ENCODE measurements around the gene CHCHD6.

Gene CHCHD6

GRCh38 chr3:126827121-126827520, 123.1 kb downstream of the CHCHD6 start:
- no peak for DNase-seq (ENCODE audit: low spot score)

GRCh38 chr3:126828306-126828705, 124.3 kb downstream of the CHCHD6 start:
- DNase-seq (ENCODE audit: low spot score), result no peak

DNA sequence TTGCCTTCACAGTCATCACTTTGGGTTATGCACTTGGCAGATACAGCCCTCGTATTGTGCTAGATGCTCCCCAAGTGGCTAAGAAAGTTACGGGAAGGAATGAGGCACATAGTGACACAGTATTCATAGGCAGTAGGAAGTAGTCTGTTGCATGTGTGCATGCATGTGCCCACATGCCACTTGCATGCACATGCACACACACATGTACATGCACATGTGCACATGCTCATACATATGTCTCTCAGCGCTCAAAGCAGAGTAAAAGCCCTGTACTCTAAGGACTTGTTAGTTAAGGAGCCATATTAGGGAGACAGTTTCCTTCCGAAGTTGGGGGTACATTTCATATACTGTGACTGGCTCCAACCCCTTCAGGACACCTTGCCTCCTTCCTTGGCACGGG, 128.9 kb downstream of the CHCHD6 start:
- DNase-seq (ENCODE audit: low spot score), result no peak

GRCh38 chr3:126834596-126835471, 130.8 kb downstream of the CHCHD6 start:
- no peak for DNase-seq (ENCODE audit: low spot score)

DNA sequence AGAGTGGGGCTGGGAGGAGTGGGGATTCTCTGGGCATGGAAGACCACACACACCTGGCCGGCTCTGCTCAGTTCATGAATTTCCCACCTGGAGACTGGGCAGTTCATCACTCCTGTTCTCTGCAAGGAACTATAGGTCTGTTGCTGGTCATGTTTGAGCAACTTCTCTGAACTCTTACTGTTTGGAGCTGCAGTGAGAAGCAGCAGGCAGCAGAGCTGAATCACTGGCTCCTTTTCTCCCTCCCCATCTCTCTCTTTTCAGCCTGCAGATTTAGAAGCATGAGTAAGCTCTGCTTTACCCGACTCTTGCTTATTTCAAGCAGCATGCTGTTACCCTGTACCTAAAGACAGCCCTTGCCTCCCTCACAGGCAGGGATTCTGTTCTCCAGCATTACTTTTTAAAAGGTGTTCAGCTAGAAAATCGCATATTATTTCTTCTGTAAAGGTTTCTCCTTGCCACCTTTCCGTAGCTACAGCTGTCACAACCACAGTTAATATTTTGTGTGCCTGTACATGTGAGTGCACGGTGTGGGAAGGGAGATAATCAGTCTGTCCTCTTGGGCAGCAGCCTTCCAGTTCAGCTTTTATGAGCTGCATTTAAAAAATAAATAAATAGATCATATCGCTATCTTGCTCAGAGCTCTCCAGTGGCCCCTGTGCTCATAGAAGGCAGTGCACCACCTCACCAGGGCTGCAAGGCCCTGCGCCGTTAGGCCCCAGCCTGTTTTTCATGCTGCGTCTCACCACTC, 131.6 kb downstream of the CHCHD6 start:
- no peak for DNase-seq (ENCODE audit: low spot score)

DNA sequence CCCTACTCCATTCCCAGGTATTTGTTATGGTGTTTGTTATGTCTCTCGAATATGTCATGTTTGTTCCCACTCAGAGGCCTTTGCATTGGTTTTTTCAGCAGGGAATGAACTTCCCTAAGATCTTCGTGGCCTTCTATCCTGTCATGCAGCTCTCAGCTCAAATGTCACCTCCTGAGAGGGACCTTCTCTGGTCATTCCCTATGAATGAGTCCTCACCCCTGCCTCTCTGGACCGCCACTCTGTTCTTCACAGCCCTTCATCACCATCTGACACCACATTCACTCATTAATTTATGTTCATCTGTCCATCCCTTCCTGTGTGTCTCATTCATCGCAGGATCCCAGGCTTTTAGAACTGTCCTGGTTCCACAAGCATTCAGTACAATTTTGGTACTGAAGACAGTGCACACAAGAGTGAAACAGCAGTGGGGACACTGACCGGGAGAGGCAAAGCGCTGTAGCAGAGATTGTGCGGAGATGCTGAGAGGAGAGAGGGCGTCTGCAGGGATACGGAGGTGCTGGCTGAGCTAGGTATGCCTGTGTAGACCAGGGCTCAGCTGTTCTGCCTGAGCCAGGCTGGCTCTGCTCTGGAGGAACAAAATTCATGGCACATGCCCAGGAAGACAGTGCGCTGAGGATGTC, 132.3 kb downstream of the CHCHD6 start:
- no peak for DNase-seq (ENCODE audit: low spot score)

DNA sequence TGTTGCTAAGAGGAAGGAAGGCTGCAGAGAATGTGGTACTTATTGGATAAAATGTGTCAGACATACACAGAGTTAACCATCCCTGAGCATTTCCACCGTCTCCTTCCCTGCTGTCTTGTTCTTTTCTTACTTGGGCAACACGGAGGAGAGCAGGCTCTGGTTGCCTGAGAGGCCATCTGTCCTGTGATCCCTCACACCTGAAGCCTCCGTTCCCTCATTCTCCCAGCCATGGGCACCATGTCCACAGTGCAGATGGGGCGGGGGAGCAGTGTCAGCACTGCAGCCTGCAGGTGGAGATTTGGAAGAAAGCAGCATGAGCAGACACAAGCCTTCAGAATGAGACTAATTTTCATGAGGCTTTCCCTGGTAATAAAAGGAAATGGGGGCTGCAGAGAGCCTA, 133.7 kb downstream of the CHCHD6 start:
- no peak for DNase-seq (ENCODE audit: low spot score)

- DNase-seq (ENCODE audit: low spot score), result no peak
Measured at GRCh38 chr3:126845920-126846715, 142.1 kb downstream of the CHCHD6 start.

GRCh38 chr3:126847061-126847460, 143.0 kb downstream of the CHCHD6 start:
- no peak for DNase-seq (ENCODE audit: low spot score)

DNA sequence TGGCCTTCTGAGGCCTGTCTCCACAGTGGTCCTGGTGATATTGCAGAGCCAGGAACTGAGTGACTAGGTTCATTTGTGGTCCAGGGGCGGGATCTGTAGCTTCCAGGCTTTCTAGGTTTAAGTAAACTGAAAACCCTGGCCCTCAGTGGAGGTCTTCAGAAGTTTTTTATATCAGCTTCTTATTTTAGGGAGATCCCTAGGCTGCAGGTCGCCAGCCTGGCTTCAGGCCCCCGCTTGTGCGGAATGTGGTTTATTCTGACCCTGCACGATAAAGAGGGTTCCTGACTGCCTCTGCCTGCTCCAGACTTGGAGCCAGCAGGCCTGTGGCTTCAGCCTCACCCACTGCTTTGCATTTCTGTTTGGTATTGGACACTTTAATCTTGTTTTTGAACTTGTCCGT, 145.0 kb downstream of the CHCHD6 start:
- DNase-seq (ENCODE audit: low spot score), result no peak

DNA sequence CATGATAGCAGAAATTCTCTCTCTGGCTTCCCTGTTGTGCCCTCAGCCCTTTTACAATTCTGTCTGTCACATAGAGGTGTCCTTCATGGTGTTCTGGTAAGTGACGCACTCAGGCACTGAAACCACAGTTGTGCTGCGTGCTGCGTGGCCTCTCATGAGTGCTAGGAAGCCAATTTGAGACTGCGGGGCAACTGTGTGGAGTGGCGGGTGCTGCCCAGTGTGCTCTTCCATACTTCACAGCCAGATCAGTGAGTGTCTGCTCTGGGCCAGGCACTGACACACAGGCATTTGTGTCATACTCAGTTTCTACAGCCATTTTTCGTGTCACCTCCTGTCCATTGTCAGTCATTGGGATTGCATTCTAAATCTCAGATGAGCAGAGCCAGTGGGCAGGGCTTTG, 145.7 kb downstream of the CHCHD6 start:
- no peak for DNase-seq (ENCODE audit: low spot score)

DNA sequence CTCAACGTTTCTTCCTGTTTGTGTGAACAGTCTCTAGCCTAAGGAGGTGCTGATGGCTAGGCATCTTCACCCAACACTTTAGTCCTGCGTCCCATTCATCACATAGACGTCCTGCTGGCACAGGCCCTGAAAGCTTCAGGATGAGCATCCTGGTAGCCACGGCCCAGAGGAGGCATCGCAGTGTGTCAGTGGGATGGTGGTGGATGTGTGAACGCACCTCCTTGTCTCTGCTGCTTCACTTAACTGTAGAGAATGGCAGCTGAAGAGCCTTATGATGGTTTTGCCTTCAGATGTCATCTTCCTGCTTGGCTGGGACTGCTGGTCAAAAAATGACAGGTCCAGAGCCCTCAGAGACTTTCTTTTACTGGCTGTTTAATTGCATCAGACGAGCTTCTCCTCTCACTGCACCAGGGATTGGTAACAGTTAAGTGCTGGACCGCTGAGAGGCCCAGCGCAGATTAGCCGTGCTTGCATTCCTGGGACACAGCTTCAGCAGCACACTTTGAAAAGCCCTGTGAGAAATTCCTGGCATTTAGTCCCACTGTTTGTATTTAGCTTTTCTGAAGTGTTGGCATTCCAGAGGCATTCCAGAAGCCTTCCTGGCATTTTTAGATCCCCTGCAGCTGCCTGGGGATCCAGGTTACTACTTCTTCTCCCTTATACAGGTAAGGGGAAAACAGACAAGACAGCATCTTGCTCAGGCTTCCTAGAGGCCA, 146.5 kb downstream of the CHCHD6 start:
- DNase-seq (ENCODE audit: low spot score), result no peak

- no peak for DNase-seq (ENCODE audit: low spot score)
Measured at GRCh38 chr3:126851382-126851781, 147.3 kb downstream of the CHCHD6 start.

DNA sequence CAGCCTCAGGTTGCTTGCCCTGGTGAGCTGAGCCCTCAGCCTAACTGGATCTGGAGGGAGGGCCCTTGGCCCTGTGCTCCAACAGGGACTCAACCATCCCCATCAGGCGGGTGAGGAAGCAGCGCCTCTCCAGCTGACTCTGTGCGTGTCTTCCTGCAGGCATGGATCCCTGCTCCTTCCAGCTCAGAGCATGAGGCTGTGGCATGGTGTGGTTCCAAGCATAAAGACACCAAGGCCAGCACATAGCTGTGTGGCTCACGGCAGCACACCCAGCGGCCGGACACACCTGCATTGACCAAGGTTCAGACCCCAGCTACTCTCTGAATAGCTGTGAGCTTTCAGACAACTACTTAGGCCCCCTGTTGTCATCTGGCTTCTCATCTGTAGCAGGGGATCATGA, 147.9 kb downstream of the CHCHD6 start:
- DNase-seq (ENCODE audit: low spot score), result no peak

DNA sequence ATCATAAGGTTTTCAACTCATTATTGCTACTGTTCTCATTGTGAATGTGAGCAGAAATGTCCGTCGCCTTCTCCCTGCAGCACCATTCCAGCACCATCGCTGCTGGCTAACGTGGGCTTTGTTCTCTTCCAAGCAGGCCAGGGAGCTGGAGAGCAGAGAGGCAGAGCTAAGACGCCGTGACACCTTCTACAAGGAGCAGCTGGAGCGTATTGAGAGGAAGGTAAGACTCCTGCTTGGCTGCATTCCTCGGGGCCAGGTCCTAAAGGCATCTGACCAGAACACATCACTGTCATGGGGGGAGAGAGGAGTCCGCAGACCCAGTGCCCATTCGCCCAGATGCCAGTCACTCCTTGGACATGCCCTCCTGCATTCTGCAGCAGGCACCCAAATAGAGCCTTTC, 148.5 kb downstream of the CHCHD6 start:
- DNase-seq (ENCODE audit: low spot score), result no peak

DNA sequence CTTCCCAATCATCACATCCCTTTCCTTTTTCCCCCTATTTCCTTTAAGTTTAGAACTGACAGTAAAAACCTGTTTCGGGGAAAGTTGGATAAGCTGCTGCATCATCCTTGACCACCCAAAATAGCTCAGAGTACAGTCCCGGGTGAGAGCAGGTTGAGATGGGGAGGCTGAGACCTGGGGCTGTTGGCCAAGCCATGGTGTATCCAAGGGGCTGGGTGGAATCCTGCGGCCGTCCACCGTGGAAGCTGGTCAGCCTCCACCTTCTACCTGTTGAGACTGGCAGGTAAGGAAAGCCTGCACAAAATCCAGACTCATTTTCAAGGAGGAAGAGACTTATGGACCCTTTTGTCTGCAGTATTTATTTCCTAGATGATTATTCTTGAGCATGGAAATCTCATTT, 150.6 kb downstream of the CHCHD6 start:
- no peak for DNase-seq (ENCODE audit: low spot score)

GRCh38 chr3:126855374-126855773, 151.3 kb downstream of the CHCHD6 start:
- DNase-seq (ENCODE audit: low spot score), result no peak

- DNase-seq (ENCODE audit: low spot score), result no peak
Measured at GRCh38 chr3:126857928-126858327, 153.9 kb downstream of the CHCHD6 start.

DNA sequence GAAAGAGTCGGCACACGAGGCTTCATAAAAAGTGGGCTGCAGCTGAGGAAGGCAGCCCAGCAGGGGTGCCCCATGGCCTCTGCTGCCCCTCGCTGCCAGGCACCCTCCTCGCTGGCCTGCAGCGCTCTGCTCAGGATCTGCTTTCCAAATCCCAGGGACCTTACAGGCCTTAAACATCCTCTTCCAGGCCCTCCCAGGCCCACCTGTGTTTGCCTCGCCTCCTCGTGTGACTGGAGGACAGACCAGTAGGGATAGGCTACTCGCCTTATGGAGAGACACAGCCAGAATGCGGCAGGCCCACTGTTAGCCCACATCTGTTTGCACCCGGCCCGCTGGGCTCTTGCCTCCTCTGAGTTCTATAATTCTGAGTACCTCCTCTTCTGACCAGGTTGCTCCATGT, 154.4 kb downstream of the CHCHD6 start:
- no peak for DNase-seq (ENCODE audit: low spot score)

GRCh38 chr3:126858887-126859286, 154.8 kb downstream of the CHCHD6 start:
- DNase-seq (ENCODE audit: low spot score), result no peak
